ENCODE data around the gene TSPAN5.

Gene TSPAN5

GRCh38 chr4:98585596-98585995 is 72.8 kb downstream of the TSPAN5 start:
- no peak for DNase-seq (ENCODE audit: low read depth in 2 of 2)

- no peak for DNase-seq (ENCODE audit: low read depth in 2 of 2)
These were observed 74.1 kb downstream of the TSPAN5 start for GRCh38 chr4:98584265-98584664.

GRCh38 chr4:98583265-98583664 is 75.1 kb downstream of the TSPAN5 start:
- DNase-seq (ENCODE audit: low read depth in 2 of 2), result no peak

GRCh38 chr4:98581126-98581525 is 77.3 kb downstream of the TSPAN5 start:
- DNase-seq (ENCODE audit: low read depth in 2 of 2), result no peak

- no peak for DNase-seq (ENCODE audit: low read depth in 2 of 2)
These were observed 80.5 kb downstream of the TSPAN5 start for GRCh38 chr4:98577956-98578355.

- no peak for DNase-seq (ENCODE audit: low read depth in 2 of 2)
These were observed 83.6 kb downstream of the TSPAN5 start for GRCh38 chr4:98574816-98575215.

- DNase-seq (ENCODE audit: low read depth in 2 of 2), result no peak
These were observed 84.6 kb downstream of the TSPAN5 start for GRCh38 chr4:98573791-98574190.

- no peak for DNase-seq (ENCODE audit: low read depth in 2 of 2)
These were observed 85.7 kb downstream of the TSPAN5 start for GRCh38 chr4:98572697-98573096.

GRCh38 chr4:98571161-98571786 is 87.1 kb downstream of the TSPAN5 start:
- DNase-seq (ENCODE audit: low read depth in 2 of 2), result no peak

- DNase-seq (ENCODE audit: low read depth in 2 of 2), result no peak
These were observed 88.1 kb downstream of the TSPAN5 start for GRCh38 chr4:98570151-98570797.

GRCh38 chr4:98568941-98569663 is 89.3 kb downstream of the TSPAN5 start:
- no peak for DNase-seq (ENCODE audit: low read depth in 2 of 2)

- no peak for DNase-seq (ENCODE audit: low read depth in 2 of 2)
These were observed 90.8 kb downstream of the TSPAN5 start for GRCh38 chr4:98567611-98568010.

GRCh38 chr4:98566361-98567008 is 91.9 kb downstream of the TSPAN5 start:
- DNase-seq (ENCODE audit: low read depth in 2 of 2), result no peak

- no peak for DNase-seq (ENCODE audit: low read depth in 2 of 2)
These were observed 92.6 kb downstream of the TSPAN5 start for GRCh38 chr4:98565681-98566301.

- no peak for DNase-seq (ENCODE audit: low read depth in 2 of 2)
These were observed 93.6 kb downstream of the TSPAN5 start for GRCh38 chr4:98564852-98565251.

- no peak for DNase-seq (ENCODE audit: low read depth in 2 of 2)
These were observed 98.1 kb downstream of the TSPAN5 start for GRCh38 chr4:98560321-98560720.

GRCh38 chr4:98558471-98559169 is 99.8 kb downstream of the TSPAN5 start:
- no peak for DNase-seq (ENCODE audit: low read depth in 2 of 2)

GRCh38 chr4:98557194-98557892 is 101.1 kb downstream of the TSPAN5 start:
- no peak for DNase-seq (ENCODE audit: low read depth in 2 of 2)

GRCh38 chr4:98556451-98556850 is 102.0 kb downstream of the TSPAN5 start:
- DNase-seq (ENCODE audit: low read depth in 2 of 2), result no peak

GRCh38 chr4:98555798-98556445 is 102.5 kb downstream of the TSPAN5 start:
- DNase-seq (ENCODE audit: low read depth in 2 of 2), result no peak
